Measurements from ENCODE around the gene CPLANE1.

DNA sequence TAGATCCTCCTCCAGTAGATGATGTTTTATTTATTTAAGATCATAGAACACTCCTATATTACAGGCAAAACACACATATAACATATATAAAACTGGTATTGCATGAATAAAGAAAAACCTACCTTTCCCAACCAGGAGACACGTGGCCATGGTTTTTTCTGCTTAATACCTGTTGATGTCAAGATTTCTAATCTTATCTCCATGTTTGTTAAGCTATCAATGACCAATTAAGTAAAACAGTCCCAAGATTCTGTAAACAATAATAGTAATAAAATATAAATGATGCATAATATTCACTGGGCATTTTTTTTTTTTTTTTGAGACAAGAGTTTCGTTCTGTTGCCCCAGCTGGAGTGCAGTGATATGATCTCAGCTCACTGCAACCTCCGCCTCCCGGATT, 1.7 kb downstream of the CPLANE1 start:
- TF ChIP-seq ARNTL (CRISPR knock-in tag; IDR thresholded peaks at IDR 0.05; ENCODE audit: borderline replicate concordance, low read depth) (no peak), CSRNP3 (CRISPR knock-in tag; IDR thresholded peaks at IDR 0.05) (no peak), OSR1 (CRISPR knock-in tag; IDR thresholded peaks at IDR 0.05) (no peak)

Measured in SK-N-SH treated with all-trans-retinoic acid at 6 μM for 48 hours (cell line).